Mesothelial cell of epicardium (in vitro differentiated cells): ENCODE measurements around the gene APOBEC2. TPM values are rescaled to one million over a fixed set of nuclear protein-coding genes. Genes with fewer than 3 reads are reported as not detected.

Source experiments
- DNase-seq, 2 experiments: peaks; one replicate each; pipeline ENCODE4 v3.0.0; 2021; ENCODE audit warnings: low spot score in 2 of 2; ENCODE audit not compliant: unreplicated experiment in 2 of 2
- H3K27ac Mint-ChIP-seq: 2 replicates; pipeline ENCODE4 v1.8.0; 2021; ENCODE audit warnings: mixed read lengths
- H3K27me3 Mint-ChIP-seq: 2 replicates; pipeline ENCODE4 v1.8.0; 2021; ENCODE audit warnings: low read depth, mixed read lengths
- H3K36me3 Mint-ChIP-seq: 2 replicates; pipeline ENCODE4 v1.8.0; 2021; ENCODE audit warnings: mixed read lengths
- H3K4me1 Mint-ChIP-seq: 2 replicates; pipeline ENCODE4 v1.8.0; 2021; ENCODE audit warnings: mixed read lengths
- H3K4me3 Mint-ChIP-seq: 2 replicates; pipeline ENCODE4 v1.8.0; 2021; ENCODE audit warnings: mild to moderate bottlenecking, moderate library complexity, mixed read lengths
- H3K9me3 Mint-ChIP-seq: 2 replicates; pipeline ENCODE4 v1.8.0; 2021; ENCODE audit warnings: mixed read lengths
- CTCF ChIP-seq: fragments of 200-600 bp; sonication (generic); IDR thresholded peaks from one replicate; pipeline ENCODE4 v1.5.0; 2021; ENCODE audit warnings: antibody characterized with exemption; ENCODE audit not compliant: unreplicated experiment
- total RNA-seq: library from RNA; stranded (reverse); gene quantifications from 3 replicates; pipeline ENCODE4 v1.2.1, GENCODE V29; 2021

Gene APOBEC2
- total RNA-seq, 1 donor from 2014 or later, result 0.51 TPM

DNA sequence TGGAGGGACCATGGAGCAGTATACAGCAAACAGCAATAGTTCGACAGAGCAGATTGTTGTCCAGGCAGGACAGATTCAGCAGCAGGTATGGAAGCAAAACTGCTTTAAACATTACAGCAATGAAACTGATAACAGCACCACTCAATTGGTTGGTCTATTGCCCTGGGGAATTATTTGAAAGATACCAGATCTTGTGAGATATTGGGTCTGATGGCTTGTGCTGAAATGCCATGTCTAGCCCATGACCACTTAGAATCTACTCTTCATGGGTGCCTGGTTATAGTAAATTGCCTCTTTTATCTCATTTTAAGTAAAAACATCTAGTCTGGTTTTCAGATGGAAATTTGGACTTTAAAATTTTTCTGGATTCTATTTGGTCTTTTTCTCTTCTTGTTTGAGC lies 26.1 kb downstream of the APOBEC2 start:
- Mint-ChIP-seq H3K4me3 (no peak overlapping the region), H3K4me1 (peaks cover 37% of the 10 kb centered on the region), H3K36me3 (peaks cover 35% of the 10 kb centered on the region), H3K9me3 (no peaks in the 10 kb centered on the region), H3K27me3 (no peaks in the 10 kb centered on the region), H3K27ac (peak overlapping the region; percentile 60)
- DNase-seq, result no peak
- TF ChIP-seq CTCF, result no peak

DNA sequence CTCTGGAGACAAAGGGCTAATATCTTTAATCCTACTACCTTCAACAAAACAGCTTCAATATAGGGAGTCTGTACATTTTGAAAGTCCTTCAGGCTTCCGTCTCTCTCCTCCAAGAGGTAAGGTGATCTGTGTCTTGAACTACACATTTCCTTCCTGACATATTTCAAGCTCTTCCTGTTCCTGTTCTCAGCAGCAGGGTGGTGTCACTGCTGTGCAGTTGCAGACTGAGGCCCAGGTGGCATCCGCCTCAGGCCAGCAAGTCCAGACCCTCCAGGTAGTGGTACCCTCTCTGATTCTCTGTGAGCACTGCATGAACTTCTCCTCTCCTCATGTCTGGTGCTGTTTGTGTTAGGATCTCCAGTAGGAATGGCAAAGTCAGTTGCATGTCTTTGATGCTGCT lies 27.6 kb downstream of the APOBEC2 start:
- Mint-ChIP-seq H3K9me3 (no peaks in the 10 kb centered on the region), H3K4me1 (peaks cover 22% of the 10 kb centered on the region), H3K36me3 (peaks cover 43% of the 10 kb centered on the region), H3K27ac (no peak overlapping the region), H3K27me3 (no peaks in the 10 kb centered on the region), H3K4me3 (no peak overlapping the region)
- no peak for TF ChIP-seq CTCF
- no peak for DNase-seq

DNA sequence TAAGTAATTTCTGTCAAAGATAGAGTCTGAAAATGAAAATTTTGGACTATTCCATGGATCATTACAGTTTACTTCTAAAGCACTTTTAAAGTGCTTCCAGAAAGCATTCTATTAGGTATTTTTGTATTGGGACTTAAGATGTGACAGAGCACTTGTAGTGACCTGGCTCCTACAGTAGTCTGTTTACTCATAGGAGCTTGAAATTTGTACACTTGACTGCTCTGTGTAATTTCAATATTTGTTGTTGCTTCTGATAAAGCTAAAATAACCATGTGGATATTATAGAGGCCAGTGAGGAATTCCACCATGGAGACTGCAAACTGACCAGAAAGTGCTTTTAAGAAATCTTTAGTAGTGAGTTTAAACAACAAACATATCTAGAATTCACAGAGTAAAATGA lies 30.1 kb downstream of the APOBEC2 start:
- H3K9me3 Mint-ChIP-seq, result no peaks in the 10 kb centered on the region
- H3K27me3 Mint-ChIP-seq, result no peaks in the 10 kb centered on the region
- peaks cover 54% of the 10 kb centered on the region for H3K36me3 Mint-ChIP-seq
- no peak overlapping the region for H3K4me3 Mint-ChIP-seq
- no peak for DNase-seq
- peaks cover 4% of the 10 kb centered on the region for H3K4me1 Mint-ChIP-seq
- no peak overlapping the region for H3K27ac Mint-ChIP-seq
- no peak for TF ChIP-seq CTCF

DNA sequence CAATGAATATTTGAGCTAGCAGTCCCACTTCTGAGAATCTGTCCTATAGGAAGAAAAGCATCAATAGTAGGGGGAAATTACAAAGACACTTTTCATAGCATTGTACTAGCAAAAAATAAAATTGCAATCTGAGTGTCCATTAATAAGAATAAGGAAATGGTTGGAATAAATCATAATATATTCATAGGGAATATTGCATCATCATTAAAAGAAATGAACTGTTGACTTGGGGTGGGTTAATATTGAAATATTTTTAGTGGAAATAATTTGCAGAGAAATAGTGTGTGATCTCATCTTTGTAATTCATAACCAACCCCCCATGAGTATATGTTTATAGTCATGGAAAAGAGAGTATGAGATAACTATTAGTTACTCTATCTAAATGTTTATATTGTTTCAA lies 32.2 kb downstream of the APOBEC2 start:
- H3K4me3 Mint-ChIP-seq, result no peak overlapping the region
- no peaks in the 10 kb centered on the region for H3K9me3 Mint-ChIP-seq
- peaks cover 52% of the 10 kb centered on the region for H3K36me3 Mint-ChIP-seq
- H3K4me1 Mint-ChIP-seq, result no peaks in the 10 kb centered on the region
- H3K27me3 Mint-ChIP-seq, result no peaks in the 10 kb centered on the region
- no peak for DNase-seq
- no peak overlapping the region for H3K27ac Mint-ChIP-seq
- TF ChIP-seq CTCF, result no peak

DNA sequence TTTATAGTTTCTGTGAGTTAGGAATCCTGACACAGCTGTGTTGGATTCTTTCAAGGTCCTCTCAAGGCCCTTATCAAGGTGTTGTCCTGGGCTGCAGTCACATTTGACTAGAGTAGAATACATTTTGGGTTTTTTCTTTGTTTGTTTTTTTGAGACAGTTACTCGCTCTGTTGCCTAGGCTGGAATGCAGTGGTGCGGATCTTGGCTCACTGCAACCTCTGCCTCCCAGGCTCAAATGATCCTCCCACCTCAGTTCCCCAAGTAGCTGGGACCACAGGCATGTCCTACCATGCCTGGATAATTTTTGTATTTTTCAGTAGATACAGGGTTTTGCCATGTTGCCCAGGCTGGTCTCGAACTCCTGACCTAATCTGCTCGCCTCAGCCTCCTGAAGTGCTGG lies 35.4 kb downstream of the APOBEC2 start:
- H3K27ac Mint-ChIP-seq, result peak overlapping the region; percentile 12
- TF ChIP-seq CTCF, result no peak
- H3K27me3 Mint-ChIP-seq, result no peaks in the 10 kb centered on the region
- no peak overlapping the region for H3K4me3 Mint-ChIP-seq
- H3K9me3 Mint-ChIP-seq, result no peaks in the 10 kb centered on the region
- H3K36me3 Mint-ChIP-seq, result peaks cover 48% of the 10 kb centered on the region
- no peaks in the 10 kb centered on the region for H3K4me1 Mint-ChIP-seq
- DNase-seq, result no peak
